GM18526 (cell line): ENCODE results near the gene PTPRT.

Experiments used
- POLR2A ChIP-seq: IDR thresholded peaks from 3 replicates; pipeline ENCODE4 v1.6.1; 2011; ENCODE audit not compliant: insufficient read length; ENCODE audit errors: extremely low read depth

Gene PTPRT

DNA sequence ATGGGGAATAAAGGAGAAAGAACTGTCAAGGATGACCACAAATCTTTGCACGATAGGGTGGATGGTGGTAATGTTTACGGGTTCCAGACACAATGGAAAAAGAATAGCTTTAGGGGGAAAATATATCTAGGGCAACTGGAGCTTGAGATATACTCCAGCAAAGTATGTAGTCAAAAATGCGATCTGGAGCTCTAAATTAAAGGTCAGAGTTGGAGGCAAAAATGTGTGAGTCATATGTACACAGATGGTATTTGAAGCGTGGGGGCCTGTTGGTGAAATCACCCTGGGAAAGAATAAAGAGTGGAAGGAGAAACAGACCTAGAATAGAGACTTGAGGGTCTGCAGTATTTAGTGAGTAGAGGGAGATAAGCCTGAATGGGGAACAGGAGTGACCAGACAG lies 937.6 kb downstream of the PTPRT start:
- TF ChIP-seq POLR2A, result no peak

DNA sequence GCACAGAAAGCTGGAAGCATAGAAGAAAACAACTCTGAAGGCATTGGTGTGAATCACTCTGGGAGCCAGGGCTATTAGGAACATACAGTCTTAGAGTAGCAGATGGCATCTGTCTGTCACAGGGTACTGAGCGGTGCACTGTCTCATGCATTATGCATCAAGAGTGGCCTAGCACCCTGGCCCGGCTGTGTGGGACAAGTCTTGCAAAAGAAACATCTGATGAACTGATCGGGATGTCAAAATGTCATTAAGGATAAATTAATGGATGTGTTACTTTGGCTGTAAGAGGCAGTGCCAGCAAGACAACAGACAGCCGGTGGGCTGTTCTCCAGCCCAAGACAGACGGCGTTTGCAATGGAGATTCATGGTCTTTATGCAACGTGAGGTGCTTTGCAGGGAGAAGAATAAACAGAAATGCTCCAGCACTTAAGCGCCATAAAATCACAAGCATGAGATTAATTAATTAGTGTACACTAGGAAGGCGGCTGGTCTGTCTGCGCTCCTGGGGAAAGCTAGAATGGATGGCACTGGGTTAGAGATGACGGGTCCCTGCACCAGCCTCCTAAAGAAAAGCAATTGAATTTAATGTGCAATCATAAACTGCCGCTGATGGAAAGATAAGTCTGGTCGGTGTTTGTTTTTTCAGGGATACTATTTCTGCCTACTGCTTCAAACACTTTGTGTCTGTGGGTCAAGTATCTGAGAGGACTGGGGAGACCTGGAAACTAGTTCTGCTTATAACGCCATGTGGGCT lies 970.9 kb downstream of the PTPRT start:
- TF ChIP-seq POLR2A, result no peak

GRCh38 chr20:42214074-42214473 lies 975.6 kb downstream of the PTPRT start:
- no peak for TF ChIP-seq POLR2A

GRCh38 chr20:42212391-42212790 lies 977.3 kb downstream of the PTPRT start:
- TF ChIP-seq POLR2A, result no peak

GRCh38 chr20:42204109-42204660 lies 985.5 kb downstream of the PTPRT start:
- no peak for TF ChIP-seq POLR2A

GRCh38 chr20:42197599-42197998 lies 992.1 kb downstream of the PTPRT start:
- TF ChIP-seq POLR2A, result no peak

DNA sequence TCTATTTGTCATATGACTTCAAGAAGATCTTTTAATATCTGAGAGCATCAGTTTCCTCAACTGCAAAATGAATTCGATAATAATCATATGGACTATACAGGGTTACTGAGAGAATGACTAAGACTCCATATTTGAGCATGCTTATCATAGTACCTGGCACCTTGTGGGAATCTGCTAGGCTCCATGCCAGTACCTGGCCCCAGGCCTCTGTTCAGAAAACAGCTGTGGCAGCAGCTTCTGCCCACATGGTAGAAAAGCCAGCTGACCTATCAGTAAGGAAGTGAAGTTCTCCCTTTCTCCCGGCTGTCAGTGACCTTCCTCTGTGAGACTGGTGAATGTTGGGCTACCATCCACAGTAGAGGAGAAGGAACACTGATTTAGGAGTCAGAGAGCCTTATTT lies 996.6 kb downstream of the PTPRT start:
- no peak for TF ChIP-seq POLR2A

DNA sequence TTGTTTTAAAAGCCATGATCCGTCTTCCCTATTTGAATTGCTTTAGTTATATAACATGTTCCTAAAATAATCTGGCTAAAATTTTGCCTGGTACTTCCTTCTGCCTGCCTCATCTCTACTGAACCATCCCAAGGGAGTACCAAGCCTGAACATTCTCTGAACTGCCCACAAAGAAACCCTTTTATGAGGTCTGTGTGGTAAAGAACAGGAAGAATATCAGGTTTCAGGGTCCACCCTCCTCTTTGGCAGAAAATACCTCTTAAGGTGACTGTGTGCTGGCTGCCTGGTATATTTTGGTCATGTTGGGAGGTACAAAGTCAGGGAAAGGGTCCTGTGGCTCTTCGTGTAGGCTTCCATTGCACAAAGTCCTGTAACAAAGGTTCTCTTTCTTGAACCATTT lies 997.4 kb downstream of the PTPRT start:
- TF ChIP-seq POLR2A, result no peak

GRCh38 chr20:42191140-42191860 lies 998.4 kb downstream of the PTPRT start:
- no peak for TF ChIP-seq POLR2A

- TF ChIP-seq POLR2A, result no peak
Observed at GRCh38 chr20:42190084-42190483, 999.6 kb downstream of the PTPRT start.

GRCh38 chr20:42186337-42186736 lies 1003.4 kb downstream of the PTPRT start:
- TF ChIP-seq POLR2A, result no peak

- TF ChIP-seq POLR2A, result no peak
Observed at GRCh38 chr20:42183147-42183546, 1006.6 kb downstream of the PTPRT start.

- TF ChIP-seq POLR2A, result no peak
Observed at GRCh38 chr20:42181064-42181463, 1008.6 kb downstream of the PTPRT start.

DNA sequence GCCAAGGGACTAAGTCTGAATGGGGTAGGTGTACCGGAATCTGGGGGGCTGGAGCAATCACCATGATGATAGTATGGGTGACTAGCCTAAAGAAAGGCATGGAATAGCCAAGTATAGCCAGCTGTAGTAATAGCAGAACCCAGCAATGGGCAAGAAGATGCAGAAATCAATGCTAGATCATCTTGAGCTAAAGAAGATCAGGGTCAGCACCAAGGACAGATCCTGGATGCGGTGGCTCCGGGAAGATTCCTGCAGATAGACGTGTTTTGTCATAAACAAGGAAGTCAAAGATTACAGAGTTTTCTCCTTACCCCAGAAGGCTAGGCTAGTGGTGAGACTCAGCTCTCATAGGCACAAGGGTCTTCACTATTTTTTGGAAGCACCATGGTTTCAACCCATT lies 1009.9 kb downstream of the PTPRT start:
- no peak for TF ChIP-seq POLR2A

DNA sequence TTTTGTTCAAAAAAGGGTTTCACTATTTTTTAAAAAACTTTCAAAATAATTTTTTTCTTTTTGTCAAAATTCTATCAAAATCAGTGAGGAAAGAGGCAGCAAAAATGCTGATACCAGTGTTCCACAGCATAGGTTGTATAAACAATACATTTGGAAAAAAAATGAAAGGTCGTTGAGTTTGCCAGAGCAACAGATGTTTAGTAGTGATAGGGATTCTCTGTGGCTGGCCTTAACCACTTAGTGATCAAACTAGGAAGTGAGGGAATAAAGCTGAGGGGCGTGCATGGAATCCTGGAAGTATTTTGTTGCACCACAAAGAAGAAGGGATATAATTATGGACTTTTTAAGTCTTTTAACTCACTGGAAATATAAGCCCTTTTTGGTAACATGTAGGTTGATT lies 1016.3 kb downstream of the PTPRT start:
- TF ChIP-seq POLR2A, result no peak
